HEK293 (cell line): ENCODE measurements around the gene H2AZ2.
A peak's percentile ranks its signal among the peaks of the same experiment; 100 is the strongest.

Source experiments
- ATF2 ChIP-seq: fragments of 450-650 bp; formaldehyde crosslinking; IDR thresholded peaks from 2 replicates; pipeline ENCODE4 v1.5.1; 2016; ENCODE audit warnings: missing biosample characterization, missing genetic modification characterization, low read depth
- INSM2 ChIP-seq: fragments of 450-650 bp; formaldehyde crosslinking; IDR thresholded peaks from 2 replicates; pipeline ENCODE4 v1.5.1; 2016; ENCODE audit warnings: missing biosample characterization, missing genetic modification characterization
- KLF10 ChIP-seq: fragments of 450-650 bp; IDR thresholded peaks from 2 replicates; pipeline ENCODE4 v1.5.1; 2018; ENCODE audit warnings: missing biosample characterization, mild to moderate bottlenecking, missing genetic modification characterization
- MEIS1 ChIP-seq: sonication (generic); formaldehyde crosslinking; IDR thresholded peaks from 2 replicates; pipeline ENCODE4 v1.8.1; 2022; ENCODE audit warnings: missing genetic modification reagents, mild to moderate bottlenecking, borderline replicate concordance
- PRDM1 ChIP-seq: fragments of 450-650 bp; formaldehyde crosslinking; IDR thresholded peaks from 2 replicates; pipeline ENCODE4; 2016; ENCODE audit warnings: missing biosample characterization, missing genetic modification characterization
- PRDM10 ChIP-seq: fragments of 450-650 bp; formaldehyde crosslinking; IDR thresholded peaks from 2 replicates; pipeline ENCODE4 v1.5.1; 2016; ENCODE audit warnings: missing biosample characterization, missing genetic modification characterization
- SCRT2 ChIP-seq: fragments of 450-650 bp; formaldehyde crosslinking; IDR thresholded peaks from 2 replicates; pipeline ENCODE4 v1.5.1; 2016; ENCODE audit warnings: missing biosample characterization, missing genetic modification characterization
- ZBTB17 ChIP-seq: fragments of 450-650 bp; formaldehyde crosslinking; IDR thresholded peaks from 2 replicates; pipeline ENCODE4 v1.5.1; 2016; ENCODE audit warnings: missing biosample characterization, missing genetic modification characterization
- ZBTB21 ChIP-seq: fragments of 450-650 bp; formaldehyde crosslinking; IDR thresholded peaks from 2 replicates; pipeline ENCODE4 v1.5.1; 2017; ENCODE audit warnings: missing biosample characterization, missing genetic modification characterization
- ZNF10 ChIP-seq: fragments of 450-650 bp; formaldehyde crosslinking; IDR thresholded peaks from 2 replicates; pipeline ENCODE4 v1.5.1; 2017; ENCODE audit warnings: missing biosample characterization, missing genetic modification characterization
- ZNF184 ChIP-seq: fragments of 450-650 bp; IDR thresholded peaks from 2 replicates; pipeline ENCODE4 v1.5.1; 2018; ENCODE audit warnings: missing biosample characterization, mild to moderate bottlenecking, missing genetic modification characterization
- ZNF221 ChIP-seq: fragments of 450-650 bp; formaldehyde crosslinking; IDR thresholded peaks from 2 replicates; pipeline ENCODE4 v1.5.1; 2017; ENCODE audit warnings: missing biosample characterization, missing genetic modification characterization, borderline replicate concordance
- ZNF26 ChIP-seq: fragments of 450-650 bp; formaldehyde crosslinking; IDR thresholded peaks from 2 replicates; pipeline ENCODE4 v1.5.1; 2016; ENCODE audit warnings: missing biosample characterization, missing genetic modification characterization
- ZNF639 ChIP-seq: fragments of 450-650 bp; formaldehyde crosslinking; IDR thresholded peaks from 2 replicates; pipeline ENCODE4 v1.5.1; 2016; ENCODE audit warnings: missing biosample characterization, missing genetic modification characterization
- ZNF660 ChIP-seq: fragments of 450-650 bp; IDR thresholded peaks from 2 replicates; pipeline ENCODE4 v1.5.1; 2018; ENCODE audit warnings: missing biosample characterization, mild to moderate bottlenecking, missing genetic modification characterization
- ZNF692 ChIP-seq: fragments of 450-650 bp; formaldehyde crosslinking; IDR thresholded peaks from 2 replicates; pipeline ENCODE4 v1.5.1; 2016; ENCODE audit warnings: missing biosample characterization, missing genetic modification characterization

Gene H2AZ2

GRCh38 chr7:44867073-44867995, 19.4 kb upstream of the H2AZ2 start (continued):
- TF ChIP-seq ZNF221 (tag by site-specific recombination) (no peak), INSM2 (tag by site-specific recombination) (0 out of 2 replicates have a peak, but pooled peaks have one; percentile 25), ZNF26 (no peak), ZNF692 (tag by site-specific recombination) (peak; percentile 64), ZNF660 (tag by site-specific recombination) (peak; percentile 83), ZBTB21 (tag by site-specific recombination) (peak; percentile 53), PRDM1 (peak; percentile 93), ZBTB17 (tag by site-specific recombination) (peak; percentile 15; the same call in 1 of the 2 replicates), ZNF184 (peak; percentile 77; the same call in 1 of the 2 replicates), ZNF10 (tag by site-specific recombination) (peak; percentile 86), ZNF639 (peak; percentile 68; the same call in 1 of the 2 replicates), ATF2 (tag by site-specific recombination) (peak; percentile 62; the same call in 1 of the 2 replicates), SCRT2 (0 out of 2 replicates have a peak, but pooled peaks have one; percentile 38), PRDM10 (peak; percentile 33; the same call in 1 of the 2 replicates), KLF10 (tag by site-specific recombination) (0 out of 2 replicates have a peak, but pooled peaks have one; percentile 21), MEIS1 (no peak)
